Kidney (tissue), 14 donors: ENCODE data around the gene SPACA4. TPM values are rescaled to one million over a fixed set of nuclear protein-coding genes. Genes with fewer than 3 reads are reported as not detected.

Source experiments
- DNase-seq, 5 donors: peaks; one replicate each; pipeline ENCODE4 v3.0.0-alpha.2; 2013 to 2020
- FAIRE-seq: peaks from 2 replicates; lab custom pipeline; 2012; peaks lifted over from hg19 to GRCh38; lab: Jason Lieb, UNC
- H3K27ac ChIP-seq, 2 donors: one replicate each; pipeline ENCODE4 v1.7.0; 2013; ENCODE audit warnings: low read depth in 2 of 2, low read length in 2 of 2, inconsistent platforms in 1 of 2
- H3K27me3 ChIP-seq: one replicate; pipeline ENCODE4 v1.7.1; 2013; ENCODE audit warnings: low read length, inconsistent platforms; ENCODE audit not compliant: control insufficient read depth, insufficient read depth
- H3K36me3 ChIP-seq, 3 donors: one replicate each; pipeline versions ENCODE4 v1.7.0 to v1.7.1; 2013; ENCODE audit warnings: low read length in 3 of 3, control low read depth in 1 of 3, inconsistent platforms in 1 of 3; ENCODE audit not compliant: insufficient read depth in 3 of 3, control insufficient read depth in 2 of 3
- H3K4me1 ChIP-seq, 3 donors: one replicate each; pipeline versions ENCODE4 v1.7.0 to v1.7.1; 2013; ENCODE audit warnings: low read length in 3 of 3, inconsistent platforms in 1 of 3, low read depth in 1 of 3; ENCODE audit not compliant: control insufficient read depth in 2 of 3, insufficient read depth in 2 of 3
- H3K4me3 ChIP-seq, 3 donors: one replicate each; pipeline versions ENCODE4 v1.7.0 to v1.8.1; 2013; ENCODE audit warnings: low read length in 3 of 3, control low read depth in 1 of 3, inconsistent platforms in 1 of 3
- H3K9ac ChIP-seq, 3 donors: one replicate each; pipeline versions ENCODE4 v1.7.0 to v1.7.1; 2013; ENCODE audit warnings: low read length in 3 of 3, control low read depth in 1 of 3, inconsistent platforms in 1 of 3
- H3K9me3 ChIP-seq, 3 donors: one replicate each; pipeline versions ENCODE4 v1.7.0 to v1.7.1; 2013; ENCODE audit warnings: low read length in 3 of 3, control low read depth in 1 of 3, inconsistent platforms in 1 of 3; ENCODE audit not compliant: control insufficient read depth in 2 of 3, insufficient read depth in 1 of 3
- intact Hi-C: fragments of 100-400 bp; cut with DNase I; formaldehyde crosslinking; loops from one replicate; pipeline ENCODE4 v1.11.1; 2022
- polyA plus RNA-seq: library from polyadenylated mRNA; stranded (reverse); fragments of 350-450 nt; fragmentation: Illumina TruSeq; extraction: RNeasy Lipid Tissue Mini Kit (QIAGEN cat#74804); gene quantifications from one replicate; pipeline ENCODE4 v1.2.3, GENCODE V29; 2014; ENCODE audit warnings: low read depth, low replicate concordance; ENCODE audit not compliant: insufficient read depth
- total RNA-seq: library from RNA; stranded (reverse); fragmentation: NEBNext Ultra II Directional; extraction: Animal tissue kit (Norgen Biotek cat#: 25700); gene quantifications from one replicate; pipeline ENCODE4 v1.2.1, GENCODE V29; 2021
- TF ChIP-seq, protein P1 (sequence below): IDR thresholded peaks from 3 replicates; pipeline ENCODE4 v1.5.1; 2012; ENCODE audit warnings: mild to moderate bottlenecking, moderate library complexity, borderline replicate concordance; ENCODE audit not compliant: insufficient read depth; ENCODE audit errors: extremely low read depth
- donor health status: control.
- donor health status: control.
- donor health status: control.
- donor health status: control.
- donor health status: control.
- donor health status: DM: yes; HTN: yes; CAD: no.
- donor health status: Normal renal cell carcinoma (clear cell type).

The SPACA4 gene
- total and polyA plus RNA-seq, 2 donors from 2014 or later: not detected

GRCh38 chr19:48624791-48625723 lies 18.5 kb downstream of the SPACA4 start:
- Histone ChIP-seq H3K27me3 (no peaks in the 10 kb centered on the region), H3K9ac (peak overlapping the region; percentile 1 to 81 (median 41)), H3K36me3 (peaks cover 0 to 4% (median 0%) of the 10 kb centered on the region in 3 donors), H3K27ac (peak overlapping the region; percentile 78 to 85), H3K4me1 (peaks cover 3 to 16% (median 9%) of the 10 kb centered on the region in 3 donors), H3K4me3 (peak overlapping the region; percentile 9 to 78 (median 67)), H3K9me3 (no peaks in the 10 kb centered on the region)
- DNase-seq: peak in 4 of 5 donors; percentile 42 to 88 (median 69)
- no peak for FAIRE-seq
- intact Hi-C loops: no loop called here
- TF ChIP-seq, protein P1, sequence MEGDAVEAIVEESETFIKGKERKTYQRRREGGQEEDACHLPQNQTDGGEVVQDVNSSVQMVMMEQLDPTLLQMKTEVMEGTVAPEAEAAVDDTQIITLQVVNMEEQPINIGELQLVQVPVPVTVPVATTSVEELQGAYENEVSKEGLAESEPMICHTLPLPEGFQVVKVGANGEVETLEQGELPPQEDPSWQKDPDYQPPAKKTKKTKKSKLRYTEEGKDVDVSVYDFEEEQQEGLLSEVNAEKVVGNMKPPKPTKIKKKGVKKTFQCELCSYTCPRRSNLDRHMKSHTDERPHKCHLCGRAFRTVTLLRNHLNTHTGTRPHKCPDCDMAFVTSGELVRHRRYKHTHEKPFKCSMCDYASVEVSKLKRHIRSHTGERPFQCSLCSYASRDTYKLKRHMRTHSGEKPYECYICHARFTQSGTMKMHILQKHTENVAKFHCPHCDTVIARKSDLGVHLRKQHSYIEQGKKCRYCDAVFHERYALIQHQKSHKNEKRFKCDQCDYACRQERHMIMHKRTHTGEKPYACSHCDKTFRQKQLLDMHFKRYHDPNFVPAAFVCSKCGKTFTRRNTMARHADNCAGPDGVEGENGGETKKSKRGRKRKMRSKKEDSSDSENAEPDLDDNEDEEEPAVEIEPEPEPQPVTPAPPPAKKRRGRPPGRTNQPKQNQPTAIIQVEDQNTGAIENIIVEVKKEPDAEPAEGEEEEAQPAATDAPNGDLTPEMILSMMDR: no peak

GRCh38 chr19:48625891-48626327 lies 19.4 kb downstream of the SPACA4 start:
- peak overlapping the region in 1 of 3 donors; percentile 78 for H3K4me3 ChIP-seq
- H3K27me3 ChIP-seq: no peaks in the 10 kb centered on the region
- peaks cover 3 to 17% (median 10%) of the 10 kb centered on the region in 3 donors for H3K4me1 ChIP-seq
- no peak for FAIRE-seq
- no peak overlapping the region for H3K27ac ChIP-seq
- no peak overlapping the region for H3K9ac ChIP-seq
- peak in 2 of 5 donors; percentile 71 to 75 for DNase-seq
- TF ChIP-seq, protein P1: no peak
- peaks cover 0 to 4% (median 0%) of the 10 kb centered on the region in 3 donors for H3K36me3 ChIP-seq
- no peaks in the 10 kb centered on the region for H3K9me3 ChIP-seq
- intact Hi-C loops: no loop called here

DNA sequence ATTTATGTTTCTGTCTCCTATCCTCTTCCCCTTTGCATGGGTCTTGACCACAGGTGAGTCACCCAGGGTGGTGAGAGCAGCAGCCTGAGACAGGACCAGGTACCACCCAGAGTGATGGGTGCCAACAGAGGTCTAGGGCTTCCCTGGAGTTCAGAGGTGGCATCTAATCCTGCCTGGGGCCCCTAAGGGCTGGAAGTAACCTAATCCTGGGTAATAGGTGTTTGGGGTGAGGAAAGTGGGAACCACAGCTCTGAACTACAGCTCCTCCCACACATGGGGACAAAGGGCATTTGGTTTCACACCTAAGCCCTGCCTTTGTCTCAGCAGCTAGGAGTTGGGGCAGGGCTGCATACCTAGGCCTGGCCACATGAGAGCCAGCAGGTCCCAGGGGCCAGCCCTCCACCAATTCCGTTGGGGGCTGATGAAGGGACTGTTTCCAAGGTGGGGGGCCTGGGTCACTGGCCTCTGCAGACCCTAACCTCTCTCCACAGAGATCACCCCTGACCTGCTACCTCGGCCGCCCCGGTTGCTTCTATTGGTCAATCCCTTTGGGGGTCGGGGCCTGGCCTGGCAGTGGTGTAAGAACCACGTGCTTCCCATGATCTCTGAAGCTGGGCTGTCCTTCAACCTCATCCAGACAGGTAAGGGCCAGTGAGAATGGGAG lies 20.8 kb downstream of the SPACA4 start:
- H3K27ac ChIP-seq: peak overlapping the region in 1 of 2 donors; percentile 4
- no peak overlapping the region for H3K4me3 ChIP-seq
- peak in 2 of 5 donors; percentile 60 to 79 for DNase-seq
- intact Hi-C loops: no loop called here
- H3K9ac ChIP-seq: no peak overlapping the region
- TF ChIP-seq, protein P1: no peak
- peaks cover 0 to 9% (median 3%) of the 10 kb centered on the region in 3 donors for H3K36me3 ChIP-seq
- FAIRE-seq: no peak
- H3K4me1 ChIP-seq: peaks cover 3 to 21% (median 10%) of the 10 kb centered on the region in 3 donors
- no peaks in the 10 kb centered on the region for H3K9me3 ChIP-seq
- no peaks in the 10 kb centered on the region for H3K27me3 ChIP-seq
